ENCODE data around the gene FAM13B.
"Not testable (repeated sequence)": the region's sequence is repeated elsewhere in the genome, so short reads cannot be mapped to it uniquely, and the experiment has no call there.

GRCh38 chr5:138028262-138028970, 4.5 kb downstream of the FAM13B start:
- TF ChIP-seq, protein P1, sequence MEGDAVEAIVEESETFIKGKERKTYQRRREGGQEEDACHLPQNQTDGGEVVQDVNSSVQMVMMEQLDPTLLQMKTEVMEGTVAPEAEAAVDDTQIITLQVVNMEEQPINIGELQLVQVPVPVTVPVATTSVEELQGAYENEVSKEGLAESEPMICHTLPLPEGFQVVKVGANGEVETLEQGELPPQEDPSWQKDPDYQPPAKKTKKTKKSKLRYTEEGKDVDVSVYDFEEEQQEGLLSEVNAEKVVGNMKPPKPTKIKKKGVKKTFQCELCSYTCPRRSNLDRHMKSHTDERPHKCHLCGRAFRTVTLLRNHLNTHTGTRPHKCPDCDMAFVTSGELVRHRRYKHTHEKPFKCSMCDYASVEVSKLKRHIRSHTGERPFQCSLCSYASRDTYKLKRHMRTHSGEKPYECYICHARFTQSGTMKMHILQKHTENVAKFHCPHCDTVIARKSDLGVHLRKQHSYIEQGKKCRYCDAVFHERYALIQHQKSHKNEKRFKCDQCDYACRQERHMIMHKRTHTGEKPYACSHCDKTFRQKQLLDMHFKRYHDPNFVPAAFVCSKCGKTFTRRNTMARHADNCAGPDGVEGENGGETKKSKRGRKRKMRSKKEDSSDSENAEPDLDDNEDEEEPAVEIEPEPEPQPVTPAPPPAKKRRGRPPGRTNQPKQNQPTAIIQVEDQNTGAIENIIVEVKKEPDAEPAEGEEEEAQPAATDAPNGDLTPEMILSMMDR (conservative IDR thresholded peaks at IDR 0.05; ENCODE audit: low read depth, low read length) = not testable (repeated sequence)
- TF ChIP-seq EZH2 (IDR thresholded peaks at IDR 0.05; ENCODE audit: borderline replicate concordance, low read depth, low read length, poor library complexity, severe bottlenecking) = not testable (repeated sequence)

Measured in A673 (cell line).